Measurements from ENCODE around the gene CD40.

Gene CD40

GRCh38 chr20:46101957-46102356 is 16.2 kb upstream of the CD40 start:
- Histone ChIP-seq H3K4me3 (ENCODE audit: low read depth in 1 of 2, low read length in 2 of 2) (no peak overlapping the region), H2AFZ (ENCODE audit: low read depth, low read length) (no peak overlapping the region), H4K20me1 (ENCODE audit: insufficient read depth, low read length) (no peaks in the 10 kb centered on the region), H3K4me2 (ENCODE audit: insufficient read depth, low read length) (no peak overlapping the region), H3K4me1 (ENCODE audit: insufficient read depth, low read length) (no peaks in the 10 kb centered on the region), H3K9me3 (ENCODE audit: insufficient read depth, low read length, severe bottlenecking) (no peaks in the 10 kb centered on the region), H3K36me3 (ENCODE audit: insufficient read depth, low read length) (no peaks in the 10 kb centered on the region), H3K79me2 (ENCODE audit: insufficient read depth, low read length) (no peaks in the 10 kb centered on the region), H3K27ac (ENCODE audit: low read length) (no peak overlapping the region), H3K27me3 (ENCODE audit: insufficient read depth, low read length, poor library complexity) (peaks cover 5% of the 10 kb centered on the region), H3K9ac (ENCODE audit: low read depth, low read length) (no peak overlapping the region)
- DNase-seq, result no peak
- no peak for ATAC-seq (ENCODE audit: insufficient read depth, low read depth)
- no peak for TF ChIP-seq EZH2 (IDR thresholded peaks at IDR 0.05; ENCODE audit: borderline replicate concordance, low read depth, low read length, severe bottlenecking)
- TF ChIP-seq CTCF (IDR thresholded peaks at IDR 0.05; ENCODE audit: borderline replicate concordance, extremely low read depth, low read length, poor library complexity, severe bottlenecking), result no peak

- no peaks in the 10 kb centered on the region for H3K9me3 ChIP-seq (ENCODE audit: insufficient read depth, low read length, severe bottlenecking)
- H4K20me1 ChIP-seq (ENCODE audit: insufficient read depth, low read length), result no peaks in the 10 kb centered on the region
- H3K4me3 ChIP-seq (ENCODE audit: low read depth in 1 of 2, low read length in 2 of 2), result no peak overlapping the region
- TF ChIP-seq CTCF (IDR thresholded peaks at IDR 0.05; ENCODE audit: borderline replicate concordance, extremely low read depth, low read length, poor library complexity, severe bottlenecking) (no peak), EZH2 (IDR thresholded peaks at IDR 0.05; ENCODE audit: borderline replicate concordance, low read depth, low read length, severe bottlenecking) (no peak)
- H3K36me3 ChIP-seq (ENCODE audit: insufficient read depth, low read length), result no peaks in the 10 kb centered on the region
- H2AFZ ChIP-seq (ENCODE audit: low read depth, low read length), result no peak overlapping the region
- H3K27me3 ChIP-seq (ENCODE audit: insufficient read depth, low read length, poor library complexity), result peaks cover 5% of the 10 kb centered on the region
- H3K79me2 ChIP-seq (ENCODE audit: insufficient read depth, low read length), result no peaks in the 10 kb centered on the region
- ATAC-seq (ENCODE audit: insufficient read depth, low read depth) (no peak), DNase-seq (no peak)
- no peak overlapping the region for H3K27ac ChIP-seq (ENCODE audit: low read length)
- H3K4me2 ChIP-seq (ENCODE audit: insufficient read depth, low read length), result no peak overlapping the region
- no peaks in the 10 kb centered on the region for H3K4me1 ChIP-seq (ENCODE audit: insufficient read depth, low read length)
- H3K9ac ChIP-seq (ENCODE audit: low read depth, low read length), result no peak overlapping the region
Measured at GRCh38 chr20:46102940-46103339, 15.2 kb upstream of the CD40 start.

GRCh38 chr20:46104262-46104661 is 13.9 kb upstream of the CD40 start:
- Histone ChIP-seq H3K9ac (ENCODE audit: low read depth, low read length) (no peak overlapping the region), H4K20me1 (ENCODE audit: insufficient read depth, low read length) (no peaks in the 10 kb centered on the region), H3K79me2 (ENCODE audit: insufficient read depth, low read length) (no peaks in the 10 kb centered on the region), H3K27me3 (ENCODE audit: insufficient read depth, low read length, poor library complexity) (peaks cover 8% of the 10 kb centered on the region), H3K4me1 (ENCODE audit: insufficient read depth, low read length) (no peaks in the 10 kb centered on the region), H3K9me3 (ENCODE audit: insufficient read depth, low read length, severe bottlenecking) (no peaks in the 10 kb centered on the region), H3K27ac (ENCODE audit: low read length) (no peak overlapping the region), H3K36me3 (ENCODE audit: insufficient read depth, low read length) (no peaks in the 10 kb centered on the region), H2AFZ (ENCODE audit: low read depth, low read length) (no peak overlapping the region), H3K4me3 (ENCODE audit: low read depth in 1 of 2, low read length in 2 of 2) (no peak overlapping the region), H3K4me2 (ENCODE audit: insufficient read depth, low read length) (no peak overlapping the region)
- no peak for DNase-seq
- ATAC-seq (ENCODE audit: insufficient read depth, low read depth), result no peak
- no peak for TF ChIP-seq CTCF (IDR thresholded peaks at IDR 0.05; ENCODE audit: borderline replicate concordance, extremely low read depth, low read length, poor library complexity, severe bottlenecking)
- no peak for TF ChIP-seq EZH2 (IDR thresholded peaks at IDR 0.05; ENCODE audit: borderline replicate concordance, low read depth, low read length, severe bottlenecking)

GRCh38 chr20:46107061-46107460 is 11.1 kb upstream of the CD40 start:
- Histone ChIP-seq H3K4me1 (ENCODE audit: insufficient read depth, low read length) (no peaks in the 10 kb centered on the region), H3K79me2 (ENCODE audit: insufficient read depth, low read length) (no peaks in the 10 kb centered on the region), H2AFZ (ENCODE audit: low read depth, low read length) (no peak overlapping the region), H3K9ac (ENCODE audit: low read depth, low read length) (no peak overlapping the region), H3K4me2 (ENCODE audit: insufficient read depth, low read length) (no peak overlapping the region), H3K4me3 (ENCODE audit: low read depth in 1 of 2, low read length in 2 of 2) (no peak overlapping the region), H3K36me3 (ENCODE audit: insufficient read depth, low read length) (no peaks in the 10 kb centered on the region), H3K27ac (ENCODE audit: low read length) (no peak overlapping the region), H3K27me3 (ENCODE audit: insufficient read depth, low read length, poor library complexity) (peaks cover 24% of the 10 kb centered on the region), H4K20me1 (ENCODE audit: insufficient read depth, low read length) (no peaks in the 10 kb centered on the region), H3K9me3 (ENCODE audit: insufficient read depth, low read length, severe bottlenecking) (no peaks in the 10 kb centered on the region)
- no peak for TF ChIP-seq EZH2 (IDR thresholded peaks at IDR 0.05; ENCODE audit: borderline replicate concordance, low read depth, low read length, severe bottlenecking)
- TF ChIP-seq CTCF (IDR thresholded peaks at IDR 0.05; ENCODE audit: borderline replicate concordance, extremely low read depth, low read length, poor library complexity, severe bottlenecking), result no peak
- no peak for DNase-seq
- ATAC-seq (ENCODE audit: insufficient read depth, low read depth), result no peak
